Adrenal gland (tissue), 12 donors: ENCODE measurements around the gene CNTNAP2. TPM values are rescaled to one million over a fixed set of nuclear protein-coding genes. Genes with fewer than 3 reads are reported as not detected.

Experiments
- DNase-seq, 7 donors: peaks; one replicate each; pipeline ENCODE4 v3.0.0-alpha.2; 2019 to 2020
- H3K27ac ChIP-seq, 5 donors: fragments of 200-600 bp; sonication (generic) in 4 of 5; 1 replicate in 3 of 5; 2 replicates in 2 of 5; pipeline versions ENCODE4 v1.5.1 to v1.8.0; 2016 to 2020; ENCODE audit warnings: mild to moderate bottlenecking in 1 of 5
- H3K27me3 ChIP-seq: fragments of 200-600 bp; 2 replicates; pipeline ENCODE4 v1.8.0; 2021
- H3K36me3 ChIP-seq, 2 donors: fragments of 200-600 bp; replicated peaks in 1 of 2; 1 replicate in 1 of 2; 2 replicates in 1 of 2; pipeline versions ENCODE4 v1.5.1 to v1.8.0; 2018 to 2022
- H3K4me1 ChIP-seq, 2 donors: fragments of 200-600 bp; replicated peaks in 1 of 2; 1 replicate in 1 of 2; 2 replicates in 1 of 2; pipeline versions ENCODE4 v1.5.1 to v1.8.0; 2018 to 2021
- H3K4me3 ChIP-seq, 4 donors: fragments of 200-600 bp; sonication (generic) in 3 of 4; one replicate each; pipeline ENCODE4 v1.5.1; 2016 to 2018
- H3K9me3 ChIP-seq, 3 donors: fragments of 200-600 bp; sonication (generic) in 1 of 3; replicated peaks in 1 of 3; 1 replicate in 2 of 3; 2 replicates in 1 of 3; pipeline versions ENCODE4 v1.5.1 to v1.8.0; 2016 to 2021
- CTCF ChIP-seq, 6 experiments: fragments of 450-650 bp in 4 of 6; fragments of 200-600 bp in 2 of 6; sonication (generic) in 1 of 6; IDR thresholded peaks; 1 replicate in 5 of 6; 2 replicates in 1 of 6; pipeline versions ENCODE4 v1.5.1 to v1.8.0; 2016 to 2021; ENCODE audit warnings: antibody characterized with exemption in 6 of 6, mild to moderate bottlenecking in 2 of 6, moderate library complexity in 1 of 6
- POLR2A ChIP-seq, 2 donors: fragments of 450-650 bp; IDR thresholded peaks; one replicate each; pipeline ENCODE4 v1.6.1; 2017; ENCODE audit warnings: antibody characterized with exemption in 2 of 2, mild to moderate bottlenecking in 2 of 2, moderate library complexity in 1 of 2
- WGBS, 4 donors: extraction: QIAGEN DNeasy Blood & Tissue Kit in 2 of 4; methylation state at CpG; one replicate each; pipeline versions ENCODE4 v1.1.5 to v1.1.7; 2013 to 2017; 5-methylcytosine and 5-hydroxymethylcytosine counted together
- intact Hi-C, 2 donors: fragments of 100-400 bp; cut with DNase I; formaldehyde crosslinking; loops; one replicate each; pipeline versions ENCODE4 v1.14.1 to v1.15.0; 2022 to 2023
- polyA plus RNA-seq, 3 donors: library from polyadenylated mRNA; stranded (reverse); fragments of 200-250 nt in 2 of 3; fragments of 350-450 nt in 1 of 3; fragmentation: Illumina TruSeq in 1 of 3; extraction: RNeasy Lipid Tissue Mini Kit (QIAGEN cat#74804) in 1 of 3; gene quantifications; one replicate each; pipeline ENCODE4 v1.2.3, GENCODE V29; 2013 to 2014
- total RNA-seq, 9 donors: library from RNA; depleted of rRNA in 4 of 9; stranded (reverse); fragments of >200 nt in 4 of 9; fragments of 120-200 nt in 1 of 9; fragmentation: NEBNext Ultra II Directional in 1 of 9; extraction: Animal tissue kit (Norgen Biotek cat#: 25700) in 1 of 9; gene quantifications; one replicate each; pipeline versions ENCODE4 v1.1.0 to v1.2.4, GENCODE V29; 2013 to 2023
- donor health status: healthy with polysubstance abuse.
- donor health status: Bipolar disorder and iron deficiency.
- donor health status: DM: yes; HTN: yes; CAD: no.
- donor health status: DM: no; HTN: no; CAD: no.
- donor health status: DM: no; HTN: no; CAD: no.
- donor health status: DM: yes; HTN: yes; CAD: no.

Gene CNTNAP2
- total and polyA plus RNA-seq, 12 donors = 0.14 to 6.3 (median 1.8) TPM; not detected in 2

- Histone ChIP-seq H3K27ac (no peak overlapping the region), H3K4me3 (no peak overlapping the region), H3K4me1 (no peaks in the 10 kb centered on the region), H3K27me3 (no peaks in the 10 kb centered on the region), H3K9me3 (no peaks in the 10 kb centered on the region), H3K36me3 (no peaks in the 10 kb centered on the region)
- intact Hi-C loops = no loop called here
- 74 to 81% (median 77%) methylated on average over 5 of the region's 5 CpGs for WGBS, 4 donors
- no peak for TF ChIP-seq CTCF (IDR thresholded peaks at IDR 0.05)
- no peak for TF ChIP-seq POLR2A (IDR thresholded peaks at IDR 0.05)
- DNase-seq = no peak
Measured at GRCh38 chr7:146736446-146737190, 620.0 kb downstream of the CNTNAP2 start.

GRCh38 chr7:146740039-146740438 is 623.4 kb downstream of the CNTNAP2 start:
- H3K27ac ChIP-seq = no peak overlapping the region
- H3K4me3 ChIP-seq = no peak overlapping the region
- WGBS, 4 donors = 91 to 99% (median 94%) methylated on average over 1 of the region's 1 CpG
- no peaks in the 10 kb centered on the region for H3K36me3 ChIP-seq
- no peak for DNase-seq
- no peaks in the 10 kb centered on the region for H3K4me1 ChIP-seq
- no peaks in the 10 kb centered on the region for H3K27me3 ChIP-seq
- TF ChIP-seq CTCF (IDR thresholded peaks at IDR 0.05) (no peak), POLR2A (IDR thresholded peaks at IDR 0.05) (no peak)
- H3K9me3 ChIP-seq = no peaks in the 10 kb centered on the region
- intact Hi-C loops = no loop called here

DNA sequence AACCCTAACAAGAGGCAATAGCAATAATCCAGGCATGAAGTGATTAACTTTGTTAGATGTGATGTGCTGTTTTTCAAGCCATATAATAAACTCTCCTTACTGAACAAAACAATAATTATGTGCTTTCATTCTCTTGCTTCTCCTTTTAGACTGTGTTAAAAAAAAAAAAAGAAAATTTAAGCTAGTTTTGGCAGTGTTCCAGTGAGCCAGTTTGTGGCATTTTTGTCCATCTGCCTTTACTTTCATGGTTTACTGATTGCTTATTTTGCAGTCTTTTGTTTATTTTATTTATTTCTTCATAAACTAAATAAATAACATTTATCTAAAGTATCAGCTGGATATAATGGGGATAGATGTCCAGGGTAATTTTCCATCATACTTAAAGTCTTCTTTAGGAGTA is 625.3 kb downstream of the CNTNAP2 start:
- TF ChIP-seq POLR2A (IDR thresholded peaks at IDR 0.05) (no peak), CTCF (IDR thresholded peaks at IDR 0.05) (no peak)
- DNase-seq = no peak
- Histone ChIP-seq H3K27ac (no peak overlapping the region), H3K4me3 (no peak overlapping the region), H3K27me3 (no peaks in the 10 kb centered on the region), H3K9me3 (no peaks in the 10 kb centered on the region), H3K36me3 (no peaks in the 10 kb centered on the region), H3K4me1 (no peaks in the 10 kb centered on the region)
- intact Hi-C loops = no loop called here

DNA sequence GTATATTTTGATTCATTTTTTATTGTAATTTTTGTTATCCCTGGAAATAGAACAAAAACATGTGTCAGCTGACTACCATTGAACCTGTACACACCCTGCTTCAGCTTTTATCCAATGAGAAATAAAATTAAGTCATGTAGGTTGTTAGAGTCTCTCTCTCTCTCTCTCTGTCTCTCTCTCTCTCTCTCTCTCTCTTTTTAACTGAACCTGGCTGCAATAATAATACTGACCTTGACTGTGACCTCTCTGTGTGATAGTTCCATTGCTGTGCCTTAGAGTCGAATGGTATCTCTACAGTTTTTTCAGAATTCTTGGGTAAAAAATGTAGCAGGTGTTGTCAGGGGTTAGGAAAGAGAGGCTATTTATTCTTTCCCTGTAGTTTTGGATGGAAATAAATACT is 637.8 kb downstream of the CNTNAP2 start:
- intact Hi-C loops = no loop called here

More for the DNA sequence above, 637.8 kb downstream of the CNTNAP2 start:
- Histone ChIP-seq H3K4me3 (no peak overlapping the region), H3K36me3 (no peaks in the 10 kb centered on the region), H3K27ac (no peak overlapping the region), H3K27me3 (no peaks in the 10 kb centered on the region), H3K4me1 (no peaks in the 10 kb centered on the region), H3K9me3 (no peaks in the 10 kb centered on the region)
- 48 to 58% (median 51%) methylated on average over 1 of the region's 1 CpG for whole genome bisulfite sequencing, 4 donors
- TF ChIP-seq POLR2A (IDR thresholded peaks at IDR 0.05) = no peak
- no peak for TF ChIP-seq CTCF (IDR thresholded peaks at IDR 0.05)
- no peak for DNase-seq
